HEK293T (cell line): Measurements from ENCODE around the gene SLC31A1.

ENCODE experiments used
- CTCF ChIA-PET: fragments of 350-600 bp; formaldehyde crosslinking; extraction: SDS; loops from one replicate; lab custom pipeline; 2021; ENCODE audit warnings: antibody characterized with exemption, inconsistent platforms; lab: Yijun Ruan, JAX
- POLR2A ChIA-PET: fragments of 350-600 bp; formaldehyde crosslinking; extraction: SDS; loops from one replicate; lab custom pipeline; 2020; ENCODE audit warnings: antibody characterized with exemption, inconsistent platforms; lab: Yijun Ruan, JAX
- DNase-seq: peaks from one replicate; pipeline ENCODE4 v3.0.0; 2012; ENCODE audit warnings: mixed read lengths; ENCODE audit errors: extremely low spot score
- ARNT ChIP-seq: fragments of 450-650 bp; IDR thresholded peaks from 2 replicates; pipeline ENCODE4 v1.6.1; 2017; ENCODE audit warnings: mild to moderate bottlenecking
- BHLHE40 ChIP-seq: fragments of 450-650 bp; IDR thresholded peaks from 2 replicates; pipeline ENCODE4 v1.6.1; 2016; ENCODE audit warnings: mild to moderate bottlenecking, moderate library complexity, borderline replicate concordance
- CTBP1 ChIP-seq: fragments of 450-650 bp; IDR thresholded peaks from 2 replicates; pipeline ENCODE4 v1.6.1; 2016; ENCODE audit warnings: borderline replicate concordance
- ELF4 ChIP-seq: fragments of 450-650 bp; IDR thresholded peaks from 2 replicates; pipeline ENCODE4 v1.6.1; 2017; ENCODE audit warnings: antibody characterized with exemption
- FOXA1 ChIP-seq: fragments of 450-650 bp; IDR thresholded peaks from 2 replicates; pipeline ENCODE4 v1.6.1; 2016; ENCODE audit warnings: mild to moderate bottlenecking
- FOXK2 ChIP-seq: fragments of 450-650 bp; IDR thresholded peaks from 2 replicates; pipeline ENCODE4 v1.6.1; 2016; ENCODE audit warnings: mild to moderate bottlenecking
- FOXM1 ChIP-seq: fragments of 450-650 bp; IDR thresholded peaks from 2 replicates; pipeline ENCODE4 v1.6.1; 2017; ENCODE audit warnings: mild to moderate bottlenecking, borderline replicate concordance
- HDGF ChIP-seq: fragments of 450-650 bp; IDR thresholded peaks from 2 replicates; pipeline ENCODE4 v1.6.1; 2017; ENCODE audit warnings: antibody characterized with exemption, borderline replicate concordance
- L3MBTL2 ChIP-seq: fragments of 450-650 bp; conservative IDR thresholded peaks from 2 replicates; pipeline ENCODE4 v1.6.1; 2016; ENCODE audit warnings: mild to moderate bottlenecking
- LEF1 ChIP-seq: fragments of 450-650 bp; IDR thresholded peaks from 2 replicates; pipeline ENCODE4 v1.6.1; 2017; ENCODE audit warnings: mild to moderate bottlenecking, borderline replicate concordance
- NFRKB ChIP-seq: fragments of 450-650 bp; IDR thresholded peaks from 2 replicates; pipeline ENCODE4 v1.6.1; 2016; ENCODE audit warnings: mild to moderate bottlenecking, moderate library complexity
- SP1 ChIP-seq: fragments of 450-650 bp; IDR thresholded peaks from 2 replicates; pipeline ENCODE4 v1.6.1; 2017
- SUZ12 ChIP-seq: fragments of 450-650 bp; IDR thresholded peaks from 2 replicates; pipeline ENCODE4 v1.6.1; 2016; ENCODE audit warnings: mild to moderate bottlenecking
- TARDBP ChIP-seq: fragments of 450-650 bp; IDR thresholded peaks from 2 replicates; pipeline ENCODE4 v1.6.1; 2016
- ZNF384 ChIP-seq: fragments of 450-650 bp; IDR thresholded peaks from 2 replicates; pipeline ENCODE4 v1.6.1; 2016
- TF ChIP-seq, protein P1 (sequence below): fragments of 450-650 bp; IDR thresholded peaks from 2 replicates; pipeline ENCODE4 v1.6.1; 2016

The SLC31A1 gene

DNA sequence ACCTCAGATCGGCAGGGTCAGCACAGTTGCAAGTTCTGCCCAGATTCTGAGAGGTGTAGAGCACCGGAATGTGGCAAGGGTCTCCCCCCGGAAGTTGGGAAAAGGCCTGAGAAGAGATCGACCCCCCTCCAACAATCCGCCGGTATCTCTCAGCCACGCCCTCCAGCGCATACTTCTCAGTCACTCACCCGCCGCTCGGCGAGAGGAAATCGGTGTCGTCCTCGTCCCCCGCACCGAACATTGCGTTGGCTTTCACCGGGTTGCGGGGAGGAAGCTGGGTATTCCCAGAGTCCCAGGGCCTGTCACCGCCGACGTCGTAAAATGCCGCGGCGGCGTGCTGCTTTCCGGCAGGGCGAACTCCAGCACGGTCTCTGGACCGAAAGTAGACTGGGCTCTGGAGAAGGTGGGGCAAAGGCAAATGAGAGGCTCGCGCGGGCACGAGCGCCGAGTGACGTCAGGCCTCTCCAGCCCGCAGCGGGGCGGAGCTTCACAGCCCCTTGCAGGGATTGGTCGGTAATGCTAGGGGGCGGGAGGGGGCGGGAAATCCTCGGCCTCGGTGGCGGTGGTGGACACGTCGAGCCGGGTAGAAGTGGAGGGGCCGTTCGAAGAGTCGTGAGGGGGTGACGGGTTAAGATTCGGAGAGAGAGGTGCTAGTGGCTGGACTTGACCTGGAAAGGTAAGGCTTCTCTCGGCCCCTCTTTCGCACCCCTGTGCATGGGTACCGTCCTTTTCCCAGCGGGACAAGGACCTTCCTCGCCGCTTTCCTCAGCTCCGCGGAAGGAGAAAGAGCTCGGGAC is at the start of gene SLC31A1, which contains the start of gene FKBP15:
Gene SLC31A1 (plus strand): TSS at position 542 of the 797 bp plus-strand sequence. CDS start 34,605 bp downstream, outside the sequence.
Gene FKBP15 (minus strand): TSS at position 275 of the 797 bp plus-strand sequence. CDS start 34 bp downstream, at position 241.
- DNase-seq: peak; percentile 98
- ChIA-PET POLR2A (interaction anchor here (0.8 to 2.7 kb wide), 12 partner anchors 12 to 1274 kb away, joined by 3 to 18 read pairs (median 5); partner anchors contain the start of genes C9orf43, CDC26, HSDL2 and POLE3), CTCF (interaction anchor here (0.5 to 1.1 kb wide), 2 partner anchors 28 to 54 kb away, joined by 4 to 7 read pairs; partner anchors contain the start of genes CDC26 and PRPF4)
- TF ChIP-seq FOXM1 (no peak), L3MBTL2 (peak; percentile 87), ZNF384 (no peak)
- TF ChIP-seq, protein P1, sequence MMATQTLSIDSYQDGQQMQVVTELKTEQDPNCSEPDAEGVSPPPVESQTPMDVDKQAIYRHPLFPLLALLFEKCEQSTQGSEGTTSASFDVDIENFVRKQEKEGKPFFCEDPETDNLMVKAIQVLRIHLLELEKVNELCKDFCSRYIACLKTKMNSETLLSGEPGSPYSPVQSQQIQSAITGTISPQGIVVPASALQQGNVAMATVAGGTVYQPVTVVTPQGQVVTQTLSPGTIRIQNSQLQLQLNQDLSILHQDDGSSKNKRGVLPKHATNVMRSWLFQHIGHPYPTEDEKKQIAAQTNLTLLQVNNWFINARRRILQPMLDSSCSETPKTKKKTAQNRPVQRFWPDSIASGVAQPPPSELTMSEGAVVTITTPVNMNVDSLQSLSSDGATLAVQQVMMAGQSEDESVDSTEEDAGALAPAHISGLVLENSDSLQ: peak; percentile 69

DNA sequence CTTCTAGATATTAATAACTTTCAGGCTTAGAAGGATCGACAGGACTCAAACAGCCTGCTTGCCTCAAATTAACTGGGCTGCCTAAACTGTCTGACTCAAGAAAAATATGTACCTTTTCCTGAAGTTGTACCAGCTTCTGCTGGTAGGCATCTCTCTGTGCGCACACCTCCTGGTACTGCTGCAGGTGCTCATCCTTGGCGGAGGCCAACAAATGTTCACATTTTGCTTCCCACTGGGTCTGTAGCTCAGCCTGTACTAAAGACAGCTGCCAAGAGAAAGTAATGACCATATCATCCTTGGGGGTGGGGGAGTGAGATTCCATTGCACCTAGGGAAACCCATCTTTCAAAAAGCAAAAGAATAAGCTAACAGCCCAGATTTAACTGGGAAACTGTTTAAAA is 48.0 kb upstream of the SLC31A1 start:
- DNase-seq: no peak
- ChIA-PET CTCF (no interaction called here), POLR2A (no interaction called here)
- TF ChIP-seq FOXA1: no peak

DNA sequence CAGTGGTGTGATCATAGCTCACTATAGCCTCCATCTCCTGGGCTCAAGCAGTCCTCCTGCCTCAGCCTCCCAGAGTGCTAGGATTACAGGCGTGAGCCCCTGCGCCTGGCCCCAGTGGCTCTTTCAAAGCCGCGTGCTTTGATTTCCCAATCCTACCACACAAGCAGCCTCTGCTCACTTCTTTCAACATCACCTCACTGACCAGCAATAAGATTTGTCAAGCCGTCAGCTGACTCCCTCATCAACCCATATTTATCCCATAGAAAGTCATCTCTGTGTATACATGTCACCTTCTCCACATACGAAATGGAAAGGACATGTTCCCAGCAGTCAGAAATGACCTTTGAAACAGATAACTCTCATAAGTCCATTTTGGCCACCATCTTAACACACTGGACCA is 44.5 kb upstream of the SLC31A1 start:
- ChIA-PET CTCF (no interaction called here), POLR2A (no interaction called here)
- TF ChIP-seq HDGF: no peak
- DNase-seq: no peak

DNA sequence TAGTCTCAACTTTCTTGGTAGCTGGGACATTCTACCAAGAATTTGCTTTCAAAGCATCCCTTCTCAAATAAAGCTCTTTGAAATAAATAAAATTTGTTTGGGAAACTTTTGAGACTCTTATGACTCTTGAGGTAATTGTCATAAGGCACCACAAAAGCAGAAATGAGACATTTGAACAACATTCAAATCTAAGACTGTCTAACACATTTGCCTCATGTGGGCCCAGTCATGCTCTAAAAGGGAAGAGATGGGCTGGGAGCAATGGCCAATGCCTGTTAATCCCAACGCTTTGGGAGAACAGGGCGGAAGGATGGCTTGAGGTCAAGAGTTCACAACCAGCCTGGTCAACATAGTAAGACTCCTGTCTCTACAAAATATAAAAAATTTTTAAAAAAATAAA is 44.1 kb upstream of the SLC31A1 start:
- no peak for DNase-seq
- no peak for TF ChIP-seq BHLHE40
- no peak for TF ChIP-seq CTBP1
- TF ChIP-seq, protein P1: no peak
- ChIA-PET POLR2A (no interaction called here), CTCF (no interaction called here)

DNA sequence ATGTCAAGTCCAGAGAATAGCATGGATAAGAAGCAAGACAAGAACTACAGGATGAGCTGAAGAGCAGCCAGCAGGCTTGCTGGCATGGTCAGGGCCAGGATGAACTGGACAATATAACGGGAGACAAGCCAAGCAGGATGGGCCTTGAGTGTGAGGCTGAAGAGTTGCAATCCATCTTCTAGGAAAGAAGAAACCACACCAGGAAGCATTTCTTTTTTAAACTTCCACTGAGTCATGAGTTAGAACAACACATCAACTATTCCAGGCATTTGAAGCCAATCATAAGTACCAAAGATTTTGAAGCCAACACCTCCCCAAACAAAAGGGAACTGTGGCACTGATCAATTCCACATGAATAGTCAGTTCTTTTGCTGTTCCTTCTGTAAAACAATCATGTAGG is 43.3 kb upstream of the SLC31A1 start:
- ChIA-PET CTCF (no interaction called here), POLR2A (no interaction called here)
- DNase-seq: no peak
- no peak for TF ChIP-seq FOXM1
- TF ChIP-seq, protein P1: no peak
- TF ChIP-seq NFRKB: no peak
- TF ChIP-seq FOXK2: no peak
- no peak for TF ChIP-seq BHLHE40
- TF ChIP-seq FOXA1: no peak
- TF ChIP-seq TARDBP: no peak
- no peak for TF ChIP-seq ZNF384
- no peak for TF ChIP-seq SUZ12
- no peak for TF ChIP-seq CTBP1
- no peak for TF ChIP-seq L3MBTL2
- TF ChIP-seq LEF1: no peak
- no peak for TF ChIP-seq HDGF

DNA sequence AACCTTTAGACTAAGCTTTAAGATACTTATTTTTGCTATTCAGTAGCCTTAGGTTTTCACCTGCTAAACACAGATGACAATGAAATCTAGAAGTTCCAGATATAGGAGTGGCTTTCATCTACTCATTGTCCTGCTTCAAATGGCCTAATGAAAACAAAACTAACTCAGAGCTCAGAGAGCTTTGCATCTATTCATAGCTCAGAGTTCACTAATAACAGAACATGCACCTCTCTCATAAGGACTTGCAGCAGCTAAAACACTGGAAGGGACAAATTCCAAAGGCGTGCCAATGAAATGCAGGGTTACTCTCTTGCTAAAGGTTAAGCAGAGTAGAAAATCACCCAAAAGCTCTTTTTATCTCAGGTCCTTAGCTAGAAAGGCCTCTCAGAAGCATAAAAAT is 41.5 kb upstream of the SLC31A1 start:
- TF ChIP-seq BHLHE40 (no peak), ZNF384 (no peak)
- POLR2A ChIA-PET: no interaction called here
- DNase-seq: no peak
- CTCF ChIA-PET: no interaction called here

DNA sequence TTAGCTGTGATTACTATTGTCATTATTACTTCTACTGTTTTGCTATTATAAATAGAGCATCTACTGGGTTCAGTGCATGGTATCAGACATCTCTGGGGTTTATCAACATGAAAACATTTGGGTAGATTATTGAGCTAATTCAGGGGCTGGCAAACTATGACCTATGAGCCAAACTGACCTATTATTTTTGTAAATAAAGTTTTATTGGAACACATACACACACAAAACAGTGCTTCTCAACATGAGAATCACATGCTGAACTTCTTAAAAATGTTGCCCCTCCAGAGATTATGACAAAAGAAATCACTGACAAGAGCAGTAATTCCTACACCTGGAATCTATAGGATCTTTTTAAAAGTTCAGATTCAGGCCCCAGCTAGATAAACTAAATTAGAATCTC is 40.2 kb upstream of the SLC31A1 start:
- no peak for TF ChIP-seq FOXK2
- TF ChIP-seq, protein P1: no peak
- TF ChIP-seq ZNF384: no peak
- no peak for TF ChIP-seq NFRKB
- TF ChIP-seq ELF4: no peak
- no peak for TF ChIP-seq SUZ12
- no peak for TF ChIP-seq SP1
- no peak for TF ChIP-seq ARNT
- TF ChIP-seq CTBP1: no peak
- no peak for TF ChIP-seq L3MBTL2
- no peak for TF ChIP-seq FOXA1
- no peak for TF ChIP-seq HDGF
- TF ChIP-seq BHLHE40: no peak
- TF ChIP-seq LEF1: no peak
- TF ChIP-seq TARDBP: no peak
- no peak for DNase-seq
- POLR2A ChIA-PET: no interaction called here
- CTCF ChIA-PET: no interaction called here
